HCT116 (cell line): Measurements from ENCODE around the gene RIN3.

Source experiments
- CEBPB ChIP-seq: IDR thresholded peaks from 2 replicates; pipeline ENCODE4 v1.6.1; 2012; ENCODE audit warnings: low read depth
- CTCF ChIP-seq, 3 experiments: fragments of 200-600 bp in 1 of 3; sonication (generic) in 1 of 3; IDR thresholded peaks in 2 of 3; conservative IDR thresholded peaks in 1 of 3; 2 replicates each; pipeline ENCODE4 v1.5.1; 2012 to 2017; ENCODE audit warnings: low read depth in 2 of 3, low read length in 2 of 3, antibody characterized with exemption in 1 of 3, borderline replicate concordance in 1 of 3, control low read depth in 1 of 3, mild to moderate bottlenecking in 1 of 3, mixed read lengths in 1 of 3, mixed run types in 1 of 3, moderate library complexity in 1 of 3; ENCODE audit not compliant: insufficient read depth in 1 of 3
- EZH2 ChIP-seq: fragments of 200-600 bp; sonication (generic); IDR thresholded peaks from 2 replicates; pipeline ENCODE4 v1.6.1; 2017; ENCODE audit warnings: antibody characterized with exemption, mixed run types
- EZH2phosphoT487 ChIP-seq: fragments of 200-600 bp; IDR thresholded peaks from 2 replicates; pipeline ENCODE4 v1.6.1; 2018; ENCODE audit warnings: antibody characterized with exemption, borderline replicate concordance
- FOSL1 ChIP-seq: IDR thresholded peaks from 2 replicates; pipeline ENCODE4 v1.6.1; 2012; ENCODE audit warnings: low read depth
- JUND ChIP-seq: IDR thresholded peaks from 2 replicates; pipeline ENCODE4 v1.6.1; 2012
- MAX ChIP-seq: IDR thresholded peaks from 2 replicates; pipeline ENCODE4 v1.6.1; 2012
- POLR2A ChIP-seq: IDR thresholded peaks from 2 replicates; pipeline ENCODE4 v1.7.0; 2011; ENCODE audit warnings: borderline replicate concordance; ENCODE audit not compliant: insufficient read depth, insufficient read length; ENCODE audit errors: extremely low read depth
- POLR2AphosphoS5 ChIP-seq: IDR thresholded peaks from 2 replicates; pipeline ENCODE4 v1.6.1; 2011; ENCODE audit warnings: mild to moderate bottlenecking, low read depth, low read length, moderate library complexity
- RAD21 ChIP-seq: IDR thresholded peaks from 2 replicates; pipeline ENCODE4 v1.6.1; 2012; ENCODE audit warnings: low read depth, mild to moderate bottlenecking
- REST ChIP-seq: IDR thresholded peaks from 2 replicates; pipeline ENCODE4 v1.6.1; 2012; ENCODE audit warnings: low read depth
- SRF ChIP-seq: IDR thresholded peaks from 2 replicates; pipeline ENCODE4 v1.6.1; 2012; ENCODE audit warnings: low read depth
- ZNF274 ChIP-seq: fragments of 200-500 bp; sonication (Bioruptor generic); IDR thresholded peaks from 2 replicates; pipeline ENCODE4 v1.6.1; 2014; ENCODE audit warnings: mild to moderate bottlenecking, low read depth, low read length, inconsistent platforms
- TF ChIP-seq, protein P1 (sequence below): IDR thresholded peaks from 2 replicates; pipeline ENCODE4 v1.6.1; 2011; ENCODE audit warnings: mild to moderate bottlenecking, low read length, moderate library complexity; ENCODE audit not compliant: insufficient replicate concordance; ENCODE audit errors: extremely low read depth

DNA sequence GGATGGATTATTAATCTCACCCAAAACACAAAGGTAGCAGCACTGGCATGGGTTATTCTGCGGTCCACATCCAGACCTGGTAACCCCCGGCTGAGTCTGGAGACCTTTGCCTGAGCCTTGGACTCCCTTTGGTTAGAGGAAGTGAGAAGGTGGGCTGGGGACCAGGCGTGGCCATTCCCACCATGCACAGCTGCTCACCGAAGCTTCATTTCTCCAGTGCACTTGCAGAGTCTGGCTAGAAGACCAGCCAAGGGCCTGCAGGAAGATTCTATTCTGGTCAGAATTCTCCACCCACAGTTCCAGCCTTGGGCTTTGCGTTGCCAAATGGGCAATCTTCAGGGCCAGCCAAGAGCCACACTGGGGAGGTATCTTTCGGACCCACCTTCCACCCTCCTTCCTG lies 161.8 kb downstream of the RIN3 start:
- TF ChIP-seq, protein P1, sequence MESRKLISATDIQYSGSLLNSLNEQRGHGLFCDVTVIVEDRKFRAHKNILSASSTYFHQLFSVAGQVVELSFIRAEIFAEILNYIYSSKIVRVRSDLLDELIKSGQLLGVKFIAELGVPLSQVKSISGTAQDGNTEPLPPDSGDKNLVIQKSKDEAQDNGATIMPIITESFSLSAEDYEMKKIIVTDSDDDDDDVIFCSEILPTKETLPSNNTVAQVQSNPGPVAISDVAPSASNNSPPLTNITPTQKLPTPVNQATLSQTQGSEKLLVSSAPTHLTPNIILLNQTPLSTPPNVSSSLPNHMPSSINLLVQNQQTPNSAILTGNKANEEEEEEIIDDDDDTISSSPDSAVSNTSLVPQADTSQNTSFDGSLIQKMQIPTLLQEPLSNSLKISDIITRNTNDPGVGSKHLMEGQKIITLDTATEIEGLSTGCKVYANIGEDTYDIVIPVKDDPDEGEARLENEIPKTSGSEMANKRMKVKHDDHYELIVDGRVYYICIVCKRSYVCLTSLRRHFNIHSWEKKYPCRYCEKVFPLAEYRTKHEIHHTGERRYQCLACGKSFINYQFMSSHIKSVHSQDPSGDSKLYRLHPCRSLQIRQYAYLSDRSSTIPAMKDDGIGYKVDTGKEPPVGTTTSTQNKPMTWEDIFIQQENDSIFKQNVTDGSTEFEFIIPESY, result no peak
- TF ChIP-seq CTCF (IDR thresholded peaks at IDR 0.05 in 2 of 3, conservative IDR thresholded peaks at IDR 0.05 in 1 of 3; ENCODE audit: borderline replicate concordance in 1 of 3, insufficient read depth in 1 of 3, low read depth in 2 of 3, low read length in 2 of 3) (no peak), MAX (no peak), ZNF274 (no peak), EZH2 (no peak), POLR2AphosphoS5 (no peak), REST (no peak), POLR2A (no peak), SRF (no peak), FOSL1 (no peak), CEBPB (no peak), EZH2phosphoT487 (no peak), JUND (no peak), RAD21 (no peak)
